ENCODE results near the gene KIRREL1.
A peak's percentile ranks its signal among the peaks of the same experiment; 100 is the strongest.

KIRREL1 gene

GRCh38 chr1:158118713-158119402 lies 125.4 kb downstream of the KIRREL1 start:
- H2AFZ ChIP-seq (ENCODE audit: insufficient read depth, low read length, poor library complexity): no peak overlapping the region
- no peak overlapping the region for H3K27ac ChIP-seq (ENCODE audit: low read depth, low read length)

GRCh38 chr1:158119976-158120653 lies 126.7 kb downstream of the KIRREL1 start:
- Histone ChIP-seq H3K23ac (ENCODE audit: low read length) (no peak overlapping the region), H4K91ac (ENCODE audit: low read depth, low read length) (no peak overlapping the region), H2BK120ac (ENCODE audit: insufficient read depth, low read length, poor library complexity) (no peak overlapping the region), H3K9ac (ENCODE audit: low read length) (no peak overlapping the region), H3K4me2 (ENCODE audit: low read length) (no peak overlapping the region), H4K8ac (ENCODE audit: low read depth, low read length) (no peak overlapping the region), H3K36me3 (ENCODE audit: control insufficient read depth in 1 of 2, insufficient read depth in 2 of 2, low read length in 2 of 2) (no peaks in the 10 kb centered on the region), H3K4me1 (ENCODE audit: control insufficient read depth in 1 of 2, insufficient read depth in 2 of 2, low read length in 2 of 2) (peaks cover 0 to 4% of the 10 kb centered on the region in 2 experiments), H4K12ac (ENCODE audit: low read depth, low read length) (no peak overlapping the region), H2BK12ac (ENCODE audit: low read length) (no peak overlapping the region), H3K27ac (ENCODE audit: low read depth, low read length) (no peak overlapping the region), H3K79me1 (ENCODE audit: low read length) (no peaks in the 10 kb centered on the region), H2AK5ac (ENCODE audit: low read length) (no peak overlapping the region), H3K9me3 (ENCODE audit: insufficient read depth, low read depth, low read length) (no peaks in the 10 kb centered on the region), H3K18ac (ENCODE audit: low read length) (no peak overlapping the region), H3K4me3 (ENCODE audit: low read depth, low read length) (no peak overlapping the region), H3K27me3 (ENCODE audit: insufficient read depth, low read length) (no peaks in the 10 kb centered on the region), H3K14ac (ENCODE audit: low read length) (no peak overlapping the region), H2AFZ (ENCODE audit: insufficient read depth, low read length, poor library complexity) (no peak overlapping the region), H3K4ac (ENCODE audit: low read depth, low read length) (no peak overlapping the region), H2BK5ac (ENCODE audit: low read depth, low read length, poor library complexity) (no peak overlapping the region), H3K79me2 (ENCODE audit: control insufficient read depth, insufficient read depth, low read length, poor library complexity) (no peaks in the 10 kb centered on the region)
- no peak for DNase-seq
- WGBS (ENCODE audit: extremely low coverage, insufficient coverage, insufficient read length): no CpG with 5 or more reads among the region's 5 CpGs

More at GRCh38 chr1:158118713-158119402, 125.4 kb downstream of the KIRREL1 start:
- no peaks in the 10 kb centered on the region for H3K9me3 ChIP-seq (ENCODE audit: insufficient read depth, low read depth, low read length)
- H3K23ac ChIP-seq (ENCODE audit: low read length): no peak overlapping the region
- no peak overlapping the region for H2BK12ac ChIP-seq (ENCODE audit: low read length)
- no peak overlapping the region for H4K8ac ChIP-seq (ENCODE audit: low read depth, low read length)
- no CpG with 5 or more reads among the region's 8 CpGs for WGBS (ENCODE audit: extremely low coverage, insufficient coverage, insufficient read length)
- no peak overlapping the region for H2BK120ac ChIP-seq (ENCODE audit: insufficient read depth, low read length, poor library complexity)
- H3K27me3 ChIP-seq (ENCODE audit: insufficient read depth, low read length): no peaks in the 10 kb centered on the region
- no peak overlapping the region for H3K4me2 ChIP-seq (ENCODE audit: low read length)
- peaks cover 0 to 4% of the 10 kb centered on the region in 2 experiments for H3K4me1 ChIP-seq (ENCODE audit: control insufficient read depth in 1 of 2, insufficient read depth in 2 of 2, low read length in 2 of 2)
- no peak overlapping the region for H2BK5ac ChIP-seq (ENCODE audit: low read depth, low read length, poor library complexity)
- no peak overlapping the region for H4K91ac ChIP-seq (ENCODE audit: low read depth, low read length)
- no peak for DNase-seq
- H3K79me2 ChIP-seq (ENCODE audit: control insufficient read depth, insufficient read depth, low read length, poor library complexity): no peaks in the 10 kb centered on the region
- H4K12ac ChIP-seq (ENCODE audit: low read depth, low read length): no peak overlapping the region
- no peak overlapping the region for H3K4ac ChIP-seq (ENCODE audit: low read depth, low read length)
- H3K4me3 ChIP-seq (ENCODE audit: low read depth, low read length): no peak overlapping the region
- H3K14ac ChIP-seq (ENCODE audit: low read length): no peak overlapping the region
- H3K9ac ChIP-seq (ENCODE audit: low read length): no peak overlapping the region
- no peak overlapping the region for H3K18ac ChIP-seq (ENCODE audit: low read length)
- H2AK5ac ChIP-seq (ENCODE audit: low read length): no peak overlapping the region
- no peaks in the 10 kb centered on the region for H3K79me1 ChIP-seq (ENCODE audit: low read length)
- no peaks in the 10 kb centered on the region for H3K36me3 ChIP-seq (ENCODE audit: control insufficient read depth in 1 of 2, insufficient read depth in 2 of 2, low read length in 2 of 2)

- H3K4ac ChIP-seq (ENCODE audit: low read depth, low read length): no peak overlapping the region
Observed at GRCh38 chr1:158121604-158122254, 128.3 kb downstream of the KIRREL1 start.

DNA sequence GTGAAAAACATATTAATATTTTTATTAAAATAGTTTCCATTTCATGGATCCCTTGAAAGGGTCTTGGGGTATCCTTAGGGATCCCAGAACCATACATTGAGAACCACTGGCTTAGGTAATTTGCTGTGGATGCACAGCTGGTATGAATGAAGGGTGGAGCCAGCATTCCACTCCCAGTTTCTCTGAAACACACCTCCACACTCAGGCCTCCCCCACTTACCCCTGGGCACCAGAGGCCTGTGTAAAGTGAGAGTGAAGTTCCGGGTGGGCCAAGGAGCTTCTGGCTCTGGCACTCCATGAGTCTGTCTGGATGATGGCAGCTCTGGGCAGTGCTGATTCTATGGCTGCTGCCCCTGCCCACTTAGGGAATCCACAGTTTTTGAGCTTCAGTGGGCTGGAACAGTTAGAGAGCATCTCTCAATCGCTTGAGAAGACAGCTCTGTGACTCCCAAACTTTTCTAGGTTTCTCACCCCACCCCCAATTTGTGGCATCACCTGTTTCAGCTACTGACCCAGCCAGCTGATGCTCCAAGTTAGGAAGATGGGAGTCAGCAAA lies 129.5 kb downstream of the KIRREL1 start:
- H3K79me1 ChIP-seq (ENCODE audit: low read length): no peaks in the 10 kb centered on the region
- no peak overlapping the region for H2BK5ac ChIP-seq (ENCODE audit: low read depth, low read length, poor library complexity)
- no peak overlapping the region for H2AFZ ChIP-seq (ENCODE audit: insufficient read depth, low read length, poor library complexity)
- H3K23ac ChIP-seq (ENCODE audit: low read length): no peak overlapping the region
- no peak overlapping the region for H4K8ac ChIP-seq (ENCODE audit: low read depth, low read length)
- no peak overlapping the region for H2BK12ac ChIP-seq (ENCODE audit: low read length)
- H3K9me3 ChIP-seq (ENCODE audit: insufficient read depth, low read depth, low read length): no peaks in the 10 kb centered on the region
- H3K4me3 ChIP-seq (ENCODE audit: low read depth, low read length): no peak overlapping the region
- no CpG with 5 or more reads among the region's 2 CpGs for WGBS (ENCODE audit: extremely low coverage, insufficient coverage, insufficient read length)
- no peak overlapping the region for H3K14ac ChIP-seq (ENCODE audit: low read length)
- no peak overlapping the region for H2BK120ac ChIP-seq (ENCODE audit: insufficient read depth, low read length, poor library complexity)
- no peak for DNase-seq
- H3K9ac ChIP-seq (ENCODE audit: low read length): no peak overlapping the region
- no peak overlapping the region for H3K18ac ChIP-seq (ENCODE audit: low read length)
- no peak overlapping the region for H3K4me2 ChIP-seq (ENCODE audit: low read length)
- no peak overlapping the region for H2AK5ac ChIP-seq (ENCODE audit: low read length)
- H4K91ac ChIP-seq (ENCODE audit: low read depth, low read length): no peak overlapping the region
- H3K36me3 ChIP-seq (ENCODE audit: control insufficient read depth in 1 of 2, insufficient read depth in 2 of 2, low read length in 2 of 2): no peaks in the 10 kb centered on the region
- no peak overlapping the region for H4K12ac ChIP-seq (ENCODE audit: low read depth, low read length)
- no peak overlapping the region for H3K27ac ChIP-seq (ENCODE audit: low read depth, low read length)
- no peak overlapping the region for H3K4ac ChIP-seq (ENCODE audit: low read depth, low read length)
- no peaks in the 10 kb centered on the region for H3K27me3 ChIP-seq (ENCODE audit: insufficient read depth, low read length)
- H3K4me1 ChIP-seq (ENCODE audit: control insufficient read depth in 1 of 2, insufficient read depth in 2 of 2, low read length in 2 of 2): peaks cover 0 to 4% of the 10 kb centered on the region in 2 experiments
- no peaks in the 10 kb centered on the region for H3K79me2 ChIP-seq (ENCODE audit: control insufficient read depth, insufficient read depth, low read length, poor library complexity)

More at GRCh38 chr1:158121604-158122254, 128.3 kb downstream of the KIRREL1 start:
- no peak overlapping the region for H3K4me2 ChIP-seq (ENCODE audit: low read length)
- no peak overlapping the region for H3K4me3 ChIP-seq (ENCODE audit: low read depth, low read length)
- H4K8ac ChIP-seq (ENCODE audit: low read depth, low read length): no peak overlapping the region
- H3K27ac ChIP-seq (ENCODE audit: low read depth, low read length): no peak overlapping the region
- H3K36me3 ChIP-seq (ENCODE audit: control insufficient read depth in 1 of 2, insufficient read depth in 2 of 2, low read length in 2 of 2): no peaks in the 10 kb centered on the region
- no peak overlapping the region for H4K12ac ChIP-seq (ENCODE audit: low read depth, low read length)
- no peak overlapping the region for H3K18ac ChIP-seq (ENCODE audit: low read length)
- no peak overlapping the region for H3K9ac ChIP-seq (ENCODE audit: low read length)
- H2BK5ac ChIP-seq (ENCODE audit: low read depth, low read length, poor library complexity): no peak overlapping the region
- H2AK5ac ChIP-seq (ENCODE audit: low read length): no peak overlapping the region
- DNase-seq: peak; percentile 27 to 59
- no peaks in the 10 kb centered on the region for H3K79me1 ChIP-seq (ENCODE audit: low read length)
- no peaks in the 10 kb centered on the region for H3K79me2 ChIP-seq (ENCODE audit: control insufficient read depth, insufficient read depth, low read length, poor library complexity)
- no CpG with 5 or more reads among the region's 5 CpGs for WGBS (ENCODE audit: extremely low coverage, insufficient coverage, insufficient read length)
- no peak overlapping the region for H3K23ac ChIP-seq (ENCODE audit: low read length)
- peaks cover 0 to 4% of the 10 kb centered on the region in 2 experiments for H3K4me1 ChIP-seq (ENCODE audit: control insufficient read depth in 1 of 2, insufficient read depth in 2 of 2, low read length in 2 of 2)
- no peak overlapping the region for H2BK120ac ChIP-seq (ENCODE audit: insufficient read depth, low read length, poor library complexity)
- no peak overlapping the region for H4K91ac ChIP-seq (ENCODE audit: low read depth, low read length)
- no peaks in the 10 kb centered on the region for H3K9me3 ChIP-seq (ENCODE audit: insufficient read depth, low read depth, low read length)
- no peak overlapping the region for H2BK12ac ChIP-seq (ENCODE audit: low read length)
- H3K27me3 ChIP-seq (ENCODE audit: insufficient read depth, low read length): no peaks in the 10 kb centered on the region
- no peak overlapping the region for H2AFZ ChIP-seq (ENCODE audit: insufficient read depth, low read length, poor library complexity)
- no peak overlapping the region for H3K14ac ChIP-seq (ENCODE audit: low read length)
